SH-SY5Y (cell line): ENCODE measurements around the gene CSF2.

ENCODE experiments used
- GATA2 ChIP-seq: IDR thresholded peaks from 2 replicates; pipeline ENCODE4 v1.6.1; 2011; ENCODE audit warnings: mild to moderate bottlenecking, low read depth, low read length
- GATA3 ChIP-seq: IDR thresholded peaks from 2 replicates; pipeline ENCODE4 v1.6.1; 2011; ENCODE audit warnings: low read depth, mild to moderate bottlenecking, low read length, moderate library complexity

- TF ChIP-seq GATA3 (no peak), GATA2 (no peak)
These were observed 21.5 kb downstream of the CSF2 start for GRCh38 chr5:132095077-132095410.
